ENCODE data around the gene FKBP4. TPM values are rescaled to one million over a fixed set of nuclear protein-coding genes. Genes with fewer than 3 reads are reported as not detected.

Gene FKBP4
- total RNA-seq, 4 donors from 2014 or later = 29.6 to 86.5 (median 45.1) TPM

DNA sequence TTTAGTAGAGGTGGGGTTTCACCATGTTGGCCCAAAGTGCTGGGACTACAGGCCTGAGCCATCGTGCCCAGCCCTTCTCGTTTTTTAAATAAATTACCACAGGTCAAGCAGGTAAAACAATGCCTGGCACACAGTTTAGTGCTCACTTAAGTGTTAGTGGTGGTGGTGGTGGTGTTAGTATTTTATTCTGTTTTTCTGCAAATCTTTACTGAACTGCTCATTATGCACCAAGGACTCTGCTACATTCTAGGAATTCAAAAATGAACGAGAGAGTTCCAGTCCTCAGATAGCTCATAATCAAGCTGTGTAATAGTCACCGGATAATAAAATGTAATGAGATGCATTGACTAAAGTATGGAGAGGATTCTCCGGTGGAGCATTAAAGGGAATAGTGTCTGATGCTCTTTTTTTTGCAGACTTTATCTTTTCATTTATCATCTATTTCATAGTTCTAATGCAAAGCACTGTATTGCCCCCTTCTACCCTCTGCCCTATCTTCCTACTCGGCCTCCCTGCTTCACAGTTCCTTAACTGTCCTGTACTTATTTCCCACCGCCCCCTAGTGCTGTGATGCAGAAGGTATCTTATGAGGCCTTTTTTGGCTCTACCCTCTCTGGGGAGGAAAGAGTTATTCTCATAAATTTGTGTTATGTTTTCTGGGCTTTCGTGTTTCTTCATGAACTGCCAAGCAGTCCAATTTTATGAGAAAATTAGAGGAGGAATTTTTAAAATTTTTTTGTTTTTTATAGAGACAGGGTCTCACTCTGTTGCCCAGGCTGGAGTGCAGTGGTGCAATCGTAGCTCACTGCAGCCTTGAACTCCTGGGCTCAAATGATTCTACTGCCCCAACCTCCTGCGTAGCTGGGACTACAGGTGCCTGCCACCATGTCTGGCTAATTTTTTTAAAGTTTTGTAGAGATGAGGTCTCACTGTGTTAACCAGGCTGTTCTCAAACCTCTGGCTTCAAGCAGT, 18.7 kb downstream of the FKBP4 start:
- TF ChIP-seq, protein P1, sequence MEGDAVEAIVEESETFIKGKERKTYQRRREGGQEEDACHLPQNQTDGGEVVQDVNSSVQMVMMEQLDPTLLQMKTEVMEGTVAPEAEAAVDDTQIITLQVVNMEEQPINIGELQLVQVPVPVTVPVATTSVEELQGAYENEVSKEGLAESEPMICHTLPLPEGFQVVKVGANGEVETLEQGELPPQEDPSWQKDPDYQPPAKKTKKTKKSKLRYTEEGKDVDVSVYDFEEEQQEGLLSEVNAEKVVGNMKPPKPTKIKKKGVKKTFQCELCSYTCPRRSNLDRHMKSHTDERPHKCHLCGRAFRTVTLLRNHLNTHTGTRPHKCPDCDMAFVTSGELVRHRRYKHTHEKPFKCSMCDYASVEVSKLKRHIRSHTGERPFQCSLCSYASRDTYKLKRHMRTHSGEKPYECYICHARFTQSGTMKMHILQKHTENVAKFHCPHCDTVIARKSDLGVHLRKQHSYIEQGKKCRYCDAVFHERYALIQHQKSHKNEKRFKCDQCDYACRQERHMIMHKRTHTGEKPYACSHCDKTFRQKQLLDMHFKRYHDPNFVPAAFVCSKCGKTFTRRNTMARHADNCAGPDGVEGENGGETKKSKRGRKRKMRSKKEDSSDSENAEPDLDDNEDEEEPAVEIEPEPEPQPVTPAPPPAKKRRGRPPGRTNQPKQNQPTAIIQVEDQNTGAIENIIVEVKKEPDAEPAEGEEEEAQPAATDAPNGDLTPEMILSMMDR (IDR thresholded peaks at IDR 0.05) = no peak
- DNase-seq (ENCODE audit: low spot score) (no peak), ATAC-seq (ENCODE audit: low FRiP score) (peak; percentile 29)

DNA sequence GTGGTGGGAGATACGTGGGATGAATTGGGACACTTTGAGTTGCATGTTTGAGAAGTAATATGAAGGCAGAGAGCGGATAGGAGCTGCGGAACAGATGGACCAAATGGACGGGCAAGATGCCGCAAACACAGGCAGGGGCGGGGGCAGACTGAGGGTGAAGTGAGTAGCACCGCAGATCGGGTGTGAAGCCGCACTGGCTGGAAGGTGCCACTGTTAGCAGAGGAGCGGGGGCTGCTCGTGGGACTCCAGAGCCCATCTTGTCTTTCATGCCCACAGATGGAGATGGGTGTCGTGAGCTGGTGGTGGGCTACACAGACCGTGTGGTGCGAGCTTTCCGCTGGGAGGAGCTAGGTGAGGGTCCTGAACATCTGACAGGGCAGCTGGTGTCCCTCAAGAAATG, 25.0 kb downstream of the FKBP4 start:
- DNase-seq (ENCODE audit: low spot score) (no peak), ATAC-seq (ENCODE audit: low FRiP score) (no peak)
- TF ChIP-seq, protein P1 (IDR thresholded peaks at IDR 0.05) = no peak

DNA sequence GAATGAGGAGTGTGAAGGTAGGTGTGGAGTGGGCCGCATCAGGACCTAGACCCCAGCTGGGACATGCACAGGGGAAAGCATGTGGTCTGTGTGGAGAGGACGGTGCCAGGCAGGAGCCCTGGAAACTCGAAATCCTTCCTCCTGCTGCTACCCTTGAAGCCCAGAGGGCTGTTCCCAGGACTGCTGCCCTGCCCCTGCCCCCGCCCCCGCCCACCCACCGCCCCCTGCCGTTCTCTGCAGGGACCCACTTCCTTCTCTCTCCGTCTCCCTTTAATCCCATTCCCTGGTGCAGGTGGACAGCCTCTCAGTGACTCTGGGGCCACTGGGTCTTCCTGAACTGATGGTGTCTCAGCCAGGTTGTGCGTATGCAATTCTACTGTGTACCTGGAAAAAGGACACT, 25.7 kb downstream of the FKBP4 start:
- DNase-seq (ENCODE audit: low spot score) (no peak), ATAC-seq (ENCODE audit: low FRiP score) (no peak)
- TF ChIP-seq, protein P1 (IDR thresholded peaks at IDR 0.05) = no peak

DNA sequence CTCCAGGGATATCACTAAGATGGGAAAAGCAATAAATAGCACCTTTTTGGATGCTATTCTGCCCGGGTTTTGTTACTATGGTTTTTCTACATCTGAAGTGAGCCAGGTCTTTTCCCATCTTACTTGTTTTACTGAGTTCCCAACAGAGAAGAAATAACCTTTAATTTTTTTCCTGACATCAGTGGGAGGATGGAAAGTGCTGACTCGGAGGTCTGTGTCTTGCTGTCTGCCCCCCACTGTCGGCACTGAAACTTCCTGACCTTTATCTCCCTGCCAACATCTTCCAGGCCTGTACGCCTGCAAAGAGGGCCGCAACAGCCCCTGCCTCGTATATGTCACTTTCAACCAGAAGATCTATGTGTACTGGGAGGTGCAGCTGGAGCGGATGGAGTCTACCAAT, 28.7 kb downstream of the FKBP4 start:
- no peak for ATAC-seq (ENCODE audit: low FRiP score)
- TF ChIP-seq, protein P1 (IDR thresholded peaks at IDR 0.05) = no peak
- DNase-seq (ENCODE audit: low spot score) = no peak

DNA sequence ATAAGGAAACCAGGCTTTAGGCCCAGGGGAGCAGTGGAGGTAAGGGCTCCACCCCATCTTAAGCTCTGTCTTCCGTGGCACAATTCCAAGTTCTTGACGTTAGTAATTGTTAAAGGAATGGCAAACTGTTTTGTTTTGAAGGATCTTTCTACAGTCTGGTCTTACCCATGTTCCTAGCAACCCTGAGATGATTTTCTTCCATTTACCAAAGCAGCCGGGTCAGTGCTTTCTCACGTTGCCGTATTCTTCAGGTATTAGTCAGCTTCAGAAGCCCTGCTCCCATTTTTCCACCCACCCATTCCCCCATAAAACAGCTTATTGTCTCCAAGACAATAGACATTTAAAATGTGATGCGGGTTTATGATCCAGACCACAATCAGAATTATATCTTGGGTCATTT, 29.8 kb downstream of the FKBP4 start:
- TF ChIP-seq, protein P1 (IDR thresholded peaks at IDR 0.05) = no peak
- DNase-seq (ENCODE audit: low spot score) (no peak), ATAC-seq (ENCODE audit: low FRiP score) (no peak)

DNA sequence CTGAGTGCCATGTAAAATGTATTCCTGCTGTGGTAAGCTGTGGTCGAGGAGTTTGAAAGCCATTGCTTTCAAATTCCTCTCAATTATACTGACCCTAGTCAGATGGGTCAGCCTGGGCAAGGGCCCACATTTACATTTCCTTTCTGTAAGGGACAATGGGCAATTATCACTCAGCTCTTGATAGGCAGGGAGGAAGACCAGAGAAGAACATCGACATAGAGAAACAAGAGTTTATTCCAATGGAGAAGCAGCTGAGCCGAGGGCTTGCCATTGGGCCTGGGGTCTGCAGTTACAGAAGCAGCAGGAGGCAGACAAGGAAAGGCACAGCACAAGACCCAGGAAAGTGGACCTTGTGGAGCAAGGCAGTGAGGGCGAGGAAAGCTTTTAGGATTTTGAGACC, 30.4 kb downstream of the FKBP4 start:
- DNase-seq (ENCODE audit: low spot score) = no peak
- TF ChIP-seq, protein P1 (IDR thresholded peaks at IDR 0.05) = no peak
- ATAC-seq (ENCODE audit: low FRiP score) = no peak

DNA sequence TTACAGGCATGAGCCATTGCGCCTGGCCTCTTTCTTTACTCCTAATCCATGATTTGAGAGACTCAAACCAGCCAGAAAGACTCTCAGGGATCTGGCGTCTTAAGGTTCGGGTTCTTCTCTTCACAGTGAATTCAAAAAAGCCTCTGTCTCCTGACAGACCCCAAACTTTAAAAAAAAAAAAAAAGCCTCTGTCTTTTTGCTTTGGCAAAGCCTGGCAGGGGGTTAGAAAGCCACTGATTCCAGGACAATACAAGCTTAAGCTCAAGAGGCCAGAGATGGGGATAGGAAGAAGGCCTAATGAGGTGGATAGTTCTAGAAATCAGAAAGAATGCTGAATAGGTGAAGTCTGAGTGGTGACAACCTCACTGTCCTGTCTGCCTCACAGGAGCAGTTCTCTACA, 31.3 kb downstream of the FKBP4 start:
- TF ChIP-seq, protein P1 (IDR thresholded peaks at IDR 0.05) = no peak
- no peak for DNase-seq (ENCODE audit: low spot score)
- ATAC-seq (ENCODE audit: low FRiP score) = no peak
